Epithelial cell of umbilical artery (primary cell): Measurements from ENCODE around the gene SLC4A4. TPM values are rescaled to one million over a fixed set of nuclear protein-coding genes. Genes with fewer than 3 reads are reported as not detected.

Experiments
- total RNA-seq: library from RNA; depleted of rRNA; stranded (reverse); fragments of >200 nt; gene quantifications from 2 replicates; pipeline ENCODE4 v1.2.3, GENCODE V29; 2014

SLC4A4 gene
- 0.76 and 0.97 TPM in 2 replicates for total RNA-seq

GRCh38 chr4:71338846-71339593 is at the start of gene SLC4A4:
SLC4A4 (plus strand) TSS chr4:71339020.

